Measurements from ENCODE around the gene DCLK3. TPM values are rescaled to one million over a fixed set of nuclear protein-coding genes. Genes with fewer than 3 reads are reported as not detected.

Gene DCLK3
- total RNA-seq, 1 donor from 2014 or later = not detected

DNA sequence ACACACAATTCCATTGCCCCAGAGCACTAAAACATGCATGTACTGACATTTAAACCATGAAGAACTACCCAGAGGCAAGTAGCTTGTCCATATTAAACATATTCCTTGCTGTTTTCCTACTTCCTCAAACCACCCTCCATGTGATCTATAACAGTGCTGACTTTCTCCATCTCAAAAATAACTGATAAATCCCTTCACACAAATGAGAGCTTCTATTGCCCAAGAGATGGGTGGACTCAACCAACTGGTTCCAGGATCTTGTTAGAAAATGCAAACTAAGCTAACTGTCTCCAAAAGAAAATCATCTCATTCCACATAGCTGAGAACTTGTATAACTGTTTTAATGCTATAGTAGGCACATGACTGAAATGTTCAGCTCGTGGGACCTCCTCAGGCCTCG lies 29.6 kb downstream of the DCLK3 start:
- Histone ChIP-seq H3K9ac (ENCODE audit: low read length) (no peak overlapping the region), H2AFZ (ENCODE audit: low read depth, low read length) (no peak overlapping the region), H3K27ac (ENCODE audit: low read depth, low read length) (no peak overlapping the region), H4K20me1 (ENCODE audit: insufficient read depth, low read length) (no peaks in the 10 kb centered on the region), H3K36me3 (ENCODE audit: insufficient read depth, low read length) (no peaks in the 10 kb centered on the region), H3K4me2 (ENCODE audit: low read length) (no peak overlapping the region), H3K79me2 (ENCODE audit: insufficient read depth, low read length) (no peaks in the 10 kb centered on the region), H3K4me3 (ENCODE audit: insufficient read depth, low read depth, low read length) (no peak overlapping the region), H3K4me1 (ENCODE audit: insufficient read depth, low read length) (peaks cover 5% of the 10 kb centered on the region), H3K27me3 (ENCODE audit: insufficient read depth, low read length) (no peaks in the 10 kb centered on the region), H3K9me3 (ENCODE audit: insufficient read depth, low read depth, low read length) (no peaks in the 10 kb centered on the region)
- Mint-ChIP-seq H3K27me3 (ENCODE audit: low read depth, unreplicated experiment) (peaks cover 6% of the 10 kb centered on the region), H3K4me1 (ENCODE audit: low read depth, unreplicated experiment) (peaks cover 12% of the 10 kb centered on the region), H3K36me3 (ENCODE audit: low read depth, unreplicated experiment) (no peaks in the 10 kb centered on the region), H3K4me3 (ENCODE audit: unreplicated experiment) (no peak overlapping the region), H3K9me3 (ENCODE audit: unreplicated experiment) (no peaks in the 10 kb centered on the region), H3K27ac (ENCODE audit: unreplicated experiment) (no peak overlapping the region)
- FAIRE-seq (no peak), DNase-seq (ENCODE audit: low read depth) (no peak)
- TF ChIP-seq CTCF (IDR thresholded peaks at IDR 0.05; ENCODE audit: insufficient read depth, low read depth, low read length) (no peak), EZH2 (IDR thresholded peaks at IDR 0.05; ENCODE audit: insufficient read depth, low read length) (no peak)

GRCh38 chr3:36733723-36734122 lies 30.6 kb downstream of the DCLK3 start:
- Histone ChIP-seq H3K4me3 (ENCODE audit: insufficient read depth, low read depth, low read length) (no peak overlapping the region), H4K20me1 (ENCODE audit: insufficient read depth, low read length) (no peaks in the 10 kb centered on the region), H3K4me1 (ENCODE audit: insufficient read depth, low read length) (peaks cover 5% of the 10 kb centered on the region), H3K9me3 (ENCODE audit: insufficient read depth, low read depth, low read length) (no peaks in the 10 kb centered on the region), H2AFZ (ENCODE audit: low read depth, low read length) (no peak overlapping the region), H3K4me2 (ENCODE audit: low read length) (no peak overlapping the region), H3K36me3 (ENCODE audit: insufficient read depth, low read length) (no peaks in the 10 kb centered on the region), H3K9ac (ENCODE audit: low read length) (no peak overlapping the region), H3K79me2 (ENCODE audit: insufficient read depth, low read length) (no peaks in the 10 kb centered on the region), H3K27me3 (ENCODE audit: insufficient read depth, low read length) (no peaks in the 10 kb centered on the region), H3K27ac (ENCODE audit: low read depth, low read length) (no peak overlapping the region)
- no peak for TF ChIP-seq CTCF (IDR thresholded peaks at IDR 0.05; ENCODE audit: insufficient read depth, low read depth, low read length)
- no peak for TF ChIP-seq EZH2 (IDR thresholded peaks at IDR 0.05; ENCODE audit: insufficient read depth, low read length)
- no peak for FAIRE-seq
- no peaks in the 10 kb centered on the region for H3K9me3 Mint-ChIP-seq (ENCODE audit: unreplicated experiment)
- no peaks in the 10 kb centered on the region for H3K36me3 Mint-ChIP-seq (ENCODE audit: low read depth, unreplicated experiment)
- peaks cover 10% of the 10 kb centered on the region for H3K27me3 Mint-ChIP-seq (ENCODE audit: low read depth, unreplicated experiment)
- no peak for DNase-seq (ENCODE audit: low read depth)
- H3K27ac Mint-ChIP-seq (ENCODE audit: unreplicated experiment) = no peak overlapping the region
- H3K4me1 Mint-ChIP-seq (ENCODE audit: low read depth, unreplicated experiment) = peaks cover 12% of the 10 kb centered on the region
- no peak overlapping the region for H3K4me3 Mint-ChIP-seq (ENCODE audit: unreplicated experiment)

- Mint-ChIP-seq H3K9me3 (ENCODE audit: unreplicated experiment) (no peaks in the 10 kb centered on the region), H3K36me3 (ENCODE audit: low read depth, unreplicated experiment) (no peaks in the 10 kb centered on the region), H3K27me3 (ENCODE audit: low read depth, unreplicated experiment) (peaks cover 15% of the 10 kb centered on the region), H3K4me3 (ENCODE audit: unreplicated experiment) (no peak overlapping the region), H3K4me1 (ENCODE audit: low read depth, unreplicated experiment) (peaks cover 12% of the 10 kb centered on the region), H3K27ac (ENCODE audit: unreplicated experiment) (peak overlapping the region; percentile 3)
- Histone ChIP-seq H3K4me3 (ENCODE audit: insufficient read depth, low read depth, low read length) (no peak overlapping the region), H3K27me3 (ENCODE audit: insufficient read depth, low read length) (peaks cover under 1% of the 10 kb centered on the region), H3K27ac (ENCODE audit: low read depth, low read length) (no peak overlapping the region), H3K4me2 (ENCODE audit: low read length) (no peak overlapping the region), H4K20me1 (ENCODE audit: insufficient read depth, low read length) (no peaks in the 10 kb centered on the region), H3K9me3 (ENCODE audit: insufficient read depth, low read depth, low read length) (no peaks in the 10 kb centered on the region), H2AFZ (ENCODE audit: low read depth, low read length) (no peak overlapping the region), H3K36me3 (ENCODE audit: insufficient read depth, low read length) (no peaks in the 10 kb centered on the region), H3K9ac (ENCODE audit: low read length) (no peak overlapping the region), H3K4me1 (ENCODE audit: insufficient read depth, low read length) (peaks cover 5% of the 10 kb centered on the region), H3K79me2 (ENCODE audit: insufficient read depth, low read length) (no peaks in the 10 kb centered on the region)
- TF ChIP-seq CTCF (IDR thresholded peaks at IDR 0.05; ENCODE audit: insufficient read depth, low read depth, low read length) (no peak), EZH2 (IDR thresholded peaks at IDR 0.05; ENCODE audit: insufficient read depth, low read length) (no peak)
- DNase-seq (ENCODE audit: low read depth) (no peak), FAIRE-seq (no peak)
Observed at GRCh38 chr3:36733162-36733696, 31.1 kb downstream of the DCLK3 start.
